ENCODE data around the gene RASSF8.
A peak's percentile ranks its signal among the peaks of the same experiment; 100 is the strongest.

RASSF8 gene

GRCh38 chr12:25993901-25994651, 35.6 kb downstream of the RASSF8 start:
- DNase-seq = no peak

- DNase-seq = no peak
Measured at GRCh38 chr12:25994901-25995625, 36.6 kb downstream of the RASSF8 start.

- DNase-seq = no peak
Measured at GRCh38 chr12:25995906-25996305, 37.4 kb downstream of the RASSF8 start.

GRCh38 chr12:25996677-25997076, 38.2 kb downstream of the RASSF8 start:
- DNase-seq = no peak

GRCh38 chr12:25997201-25997963, 38.9 kb downstream of the RASSF8 start:
- DNase-seq = peak in 1 of 14 donors; percentile 2

GRCh38 chr12:26000898-26001297, 42.4 kb downstream of the RASSF8 start:
- no peak for DNase-seq

GRCh38 chr12:26001530-26001929, 43.0 kb downstream of the RASSF8 start:
- no peak for DNase-seq

GRCh38 chr12:26003065-26003464, 44.6 kb downstream of the RASSF8 start:
- DNase-seq = no peak

GRCh38 chr12:26007566-26007965, 49.1 kb downstream of the RASSF8 start:
- DNase-seq = no peak

- DNase-seq = no peak
Measured at GRCh38 chr12:26009593-26009992, 51.1 kb downstream of the RASSF8 start.

GRCh38 chr12:26010293-26010821, 51.9 kb downstream of the RASSF8 start:
- DNase-seq = no peak

GRCh38 chr12:26011099-26011498, 52.6 kb downstream of the RASSF8 start:
- DNase-seq = no peak

GRCh38 chr12:26014085-26014484, 55.6 kb downstream of the RASSF8 start:
- DNase-seq = no peak

GRCh38 chr12:26016516-26016915, 58.0 kb downstream of the RASSF8 start:
- no peak for DNase-seq

GRCh38 chr12:26017484-26018211, 59.2 kb downstream of the RASSF8 start:
- peak in 4 of 14 donors; percentile 20 to 47 (median 31) for DNase-seq

- no peak for DNase-seq
Measured at GRCh38 chr12:26018926-26019325, 60.4 kb downstream of the RASSF8 start.

GRCh38 chr12:26021534-26021933, 63.1 kb downstream of the RASSF8 start:
- DNase-seq = no peak

GRCh38 chr12:26022043-26022442, 63.6 kb downstream of the RASSF8 start:
- DNase-seq = no peak

- DNase-seq = no peak
Measured at GRCh38 chr12:26026713-26027112, 68.2 kb downstream of the RASSF8 start.

GRCh38 chr12:26027401-26027800, 68.9 kb downstream of the RASSF8 start:
- DNase-seq = no peak

- DNase-seq = peak in 5 of 14 donors; percentile 21 to 51 (median 43)
Measured at GRCh38 chr12:26028953-26029735, 70.7 kb downstream of the RASSF8 start.

GRCh38 chr12:26029736-26030022, 71.2 kb downstream of the RASSF8 start:
- DNase-seq = no peak

All from C1 segment of cervical spinal cord (tissue), 14 donors.